Lung microvascular endothelial cell (primary cell): Measurements from ENCODE around the gene CST8. TPM values are rescaled to one million over a fixed set of nuclear protein-coding genes. Genes with fewer than 3 reads are reported as not detected.
A peak's percentile ranks its signal among the peaks of the same experiment; 100 is the strongest.
"Not testable (repeated sequence)": the region's sequence is repeated elsewhere in the genome, so short reads cannot be mapped to it uniquely, and the experiment has no call there.

Experiments
- DNase-seq, 2 donors: peaks; one replicate each; pipeline versions ENCODE4 v3.0.0 to v3.0.0-alpha.2; 2010; ENCODE audit warnings: low read depth in 2 of 2
- total RNA-seq: library from RNA; depleted of rRNA; stranded (reverse); fragments of >200 nt; gene quantifications from 2 replicates; pipeline ENCODE4 v1.2.1, GENCODE V29; 2014

Gene CST8, protein sequence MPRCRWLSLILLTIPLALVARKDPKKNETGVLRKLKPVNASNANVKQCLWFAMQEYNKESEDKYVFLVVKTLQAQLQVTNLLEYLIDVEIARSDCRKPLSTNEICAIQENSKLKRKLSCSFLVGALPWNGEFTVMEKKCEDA
- not detected in 2 replicates for total RNA-seq

DNA sequence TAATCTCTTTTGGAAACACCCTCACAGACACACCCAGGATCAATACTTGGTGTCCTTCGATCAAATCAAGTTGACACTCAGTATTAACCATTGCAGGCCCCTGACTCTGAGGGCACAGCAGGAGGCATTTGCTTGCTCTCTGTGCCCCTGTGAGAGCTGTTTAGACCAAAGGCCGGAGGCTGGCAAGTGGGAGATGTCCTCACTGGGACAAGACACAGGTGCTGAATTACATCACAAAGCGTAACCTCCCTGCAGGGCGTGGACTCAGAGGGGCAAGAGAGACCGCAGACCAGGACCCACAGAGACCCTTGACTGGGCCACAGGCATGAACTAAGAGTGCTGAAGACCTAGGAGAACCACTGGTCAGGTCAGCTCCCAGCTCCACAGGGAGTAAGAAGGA lies at the start of gene CST8:
Gene CST8, plus strand, starts transcription at position 301 of the 400 bp plus-strand sequence. CDS start 551 bp downstream, outside the sequence.
- no peak for DNase-seq

DNA sequence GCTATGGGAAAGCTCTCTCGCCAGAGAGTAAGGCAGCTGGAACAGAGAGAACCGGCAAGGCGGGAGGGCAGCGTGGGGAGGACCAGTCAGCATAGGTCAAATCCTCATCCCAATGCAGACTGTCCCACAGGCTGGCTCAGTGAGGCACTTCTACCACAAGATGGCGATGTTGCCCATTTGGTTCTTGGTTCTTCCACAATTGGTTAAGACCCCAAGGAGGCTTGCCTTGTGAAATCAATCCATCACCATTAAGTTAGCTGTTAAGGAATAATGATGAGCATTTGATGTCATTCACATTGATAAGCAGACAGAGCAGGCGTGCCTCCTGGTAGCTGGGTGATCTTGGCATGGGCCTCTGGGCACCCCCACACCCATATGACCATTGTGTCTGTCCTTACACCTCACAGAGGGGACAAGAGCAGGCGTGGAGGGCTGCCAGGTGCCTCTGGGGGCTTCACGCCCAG lies 49.0 kb upstream of the CST8 start:
- DNase-seq, result peak; percentile 71 to 73

DNA sequence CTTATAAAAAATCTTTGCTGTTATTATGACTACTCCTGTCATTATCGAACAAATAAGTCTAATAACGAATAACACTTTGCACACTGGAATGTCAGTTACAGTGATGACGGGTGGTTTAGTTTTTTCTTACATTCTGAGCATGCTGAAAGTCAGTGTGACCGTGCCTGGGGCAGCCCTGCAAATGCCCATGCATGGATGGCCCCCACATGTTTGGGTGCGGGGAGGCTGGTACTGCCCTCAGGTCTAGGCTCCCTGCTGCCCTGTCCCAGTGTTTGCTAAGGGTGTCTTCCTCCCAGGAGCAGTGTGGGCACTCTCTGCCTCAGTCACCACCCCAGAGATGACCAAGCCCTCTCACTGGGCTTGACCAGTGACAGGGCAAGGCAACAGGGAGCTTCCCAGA lies 48.5 kb upstream of the CST8 start:
- no peak for DNase-seq

DNA sequence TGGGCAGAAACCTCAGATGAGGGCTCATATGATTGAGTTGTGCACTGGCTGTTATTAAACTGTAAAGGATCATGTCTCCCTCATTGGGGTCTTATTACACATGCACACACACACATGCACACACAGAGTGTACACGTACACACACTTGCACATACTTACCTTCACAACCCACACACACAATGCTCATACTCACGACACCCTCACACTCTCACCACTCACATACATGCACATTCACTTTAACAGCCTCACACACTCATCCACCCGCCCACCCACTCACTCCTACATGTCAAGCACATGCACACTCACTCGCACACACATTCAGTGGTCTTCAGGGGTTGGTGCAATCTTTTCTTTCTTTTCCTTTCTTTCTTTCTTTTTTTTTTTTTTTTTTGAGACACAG lies 46.1 kb upstream of the CST8 start:
- DNase-seq, result no peak

DNA sequence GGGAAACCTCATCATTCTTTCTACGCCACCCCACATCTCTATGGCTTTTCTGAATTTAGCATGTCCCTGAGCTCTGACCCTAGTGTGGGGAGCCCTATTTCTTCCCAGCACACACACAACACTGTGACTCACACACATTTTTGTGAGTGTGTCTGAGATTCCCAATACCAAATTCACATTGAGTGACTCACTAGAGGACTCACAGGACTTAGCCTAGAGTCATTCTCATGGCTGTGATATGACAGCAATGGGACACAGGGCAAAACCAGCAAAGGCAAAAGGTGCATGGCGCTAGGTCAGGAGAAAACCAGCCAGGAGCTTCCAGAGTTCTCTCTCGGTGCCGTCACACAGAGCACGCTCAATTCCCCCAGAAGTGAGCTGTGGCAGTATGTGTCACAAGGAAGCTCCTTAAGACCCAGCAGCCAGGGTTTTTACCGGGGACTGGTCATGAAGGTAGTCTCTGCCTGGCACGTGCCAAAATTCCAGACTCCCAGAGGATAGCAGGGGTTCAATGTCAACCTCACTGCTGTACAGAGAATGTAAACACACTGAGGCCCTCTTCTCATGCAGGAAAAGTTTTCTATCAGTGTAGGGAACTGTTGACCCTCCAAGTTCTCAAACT lies 45.2 kb upstream of the CST8 start:
- DNase-seq, result peak in 1 of 2 donors; percentile 24

DNA sequence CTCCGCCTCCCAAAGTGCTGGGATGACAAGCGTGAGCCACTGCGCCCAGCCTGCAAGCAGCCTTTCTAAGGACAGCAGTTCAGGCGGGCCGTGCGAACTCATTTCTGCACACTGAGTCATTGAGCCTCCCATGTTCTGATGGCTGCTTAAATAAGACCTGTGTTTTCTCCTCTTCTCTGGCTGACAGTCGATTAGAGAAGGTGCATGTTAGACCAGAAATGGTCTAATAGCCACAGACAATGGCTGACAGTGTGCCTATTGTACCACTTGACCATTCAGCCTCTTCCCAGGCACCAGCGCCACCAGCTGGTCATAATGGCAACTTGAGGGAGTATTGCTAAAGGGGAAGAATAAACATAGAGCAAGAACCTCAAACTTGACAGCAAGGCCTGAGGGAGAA lies 44.4 kb upstream of the CST8 start:
- peak; percentile 69 to 82 for DNase-seq

DNA sequence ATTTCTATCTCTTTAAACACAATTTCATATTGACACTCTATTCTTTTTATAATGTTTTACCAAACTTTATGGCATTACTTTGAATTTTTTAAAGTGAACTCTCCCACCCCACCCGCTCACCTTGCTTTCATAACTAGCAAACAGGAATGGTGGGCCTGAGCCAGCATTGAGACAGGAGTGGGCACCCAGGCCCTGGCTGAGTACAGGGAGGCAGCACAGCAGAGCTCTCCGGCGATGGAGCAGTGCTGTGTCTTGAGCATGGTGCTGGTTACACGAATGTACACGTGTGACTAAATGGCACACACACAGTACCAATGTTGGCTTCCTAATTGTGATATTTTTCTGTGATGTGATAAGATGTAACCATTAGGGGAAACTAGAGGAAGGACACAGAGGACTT lies 42.8 kb upstream of the CST8 start:
- DNase-seq, result no peak

DNA sequence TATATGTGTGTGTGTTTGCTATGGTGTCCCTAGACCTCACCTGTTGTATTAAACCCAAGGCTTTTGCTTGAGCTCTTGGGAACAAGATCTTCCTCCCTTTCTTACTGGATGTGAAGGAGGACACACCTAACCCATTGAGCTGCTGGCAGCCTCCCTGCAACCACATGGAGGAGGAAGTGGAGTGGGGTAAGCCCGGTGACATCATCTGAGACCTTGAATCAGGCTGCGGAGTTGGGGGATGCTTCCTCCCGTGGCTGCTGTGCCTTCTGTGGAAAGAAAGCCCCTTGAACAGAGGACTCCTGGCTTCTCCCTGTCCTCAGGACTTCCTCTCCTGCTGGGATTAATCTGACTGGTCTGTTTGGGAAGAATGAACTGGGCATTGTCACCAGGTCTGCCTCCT lies 41.5 kb upstream of the CST8 start:
- no peak for DNase-seq

DNA sequence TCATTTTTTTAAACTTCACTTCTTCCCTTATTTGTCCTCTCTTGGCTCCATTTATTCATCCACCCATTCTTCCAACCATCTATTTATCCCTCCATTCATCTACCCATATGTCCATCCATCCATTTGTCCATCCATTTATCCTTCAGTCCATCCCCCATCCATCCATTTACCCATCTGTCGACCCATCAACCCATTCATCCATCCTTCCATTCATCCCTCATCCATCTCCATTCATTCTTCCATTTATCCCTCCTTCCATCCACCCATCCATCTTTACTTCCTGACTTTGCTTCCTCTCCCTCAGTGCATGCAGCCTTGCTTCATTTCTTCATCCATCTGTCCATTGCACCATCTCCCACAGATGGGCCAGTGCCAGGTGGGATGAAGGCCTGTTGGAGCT lies 40.0 kb upstream of the CST8 start:
- no peak for DNase-seq

DNA sequence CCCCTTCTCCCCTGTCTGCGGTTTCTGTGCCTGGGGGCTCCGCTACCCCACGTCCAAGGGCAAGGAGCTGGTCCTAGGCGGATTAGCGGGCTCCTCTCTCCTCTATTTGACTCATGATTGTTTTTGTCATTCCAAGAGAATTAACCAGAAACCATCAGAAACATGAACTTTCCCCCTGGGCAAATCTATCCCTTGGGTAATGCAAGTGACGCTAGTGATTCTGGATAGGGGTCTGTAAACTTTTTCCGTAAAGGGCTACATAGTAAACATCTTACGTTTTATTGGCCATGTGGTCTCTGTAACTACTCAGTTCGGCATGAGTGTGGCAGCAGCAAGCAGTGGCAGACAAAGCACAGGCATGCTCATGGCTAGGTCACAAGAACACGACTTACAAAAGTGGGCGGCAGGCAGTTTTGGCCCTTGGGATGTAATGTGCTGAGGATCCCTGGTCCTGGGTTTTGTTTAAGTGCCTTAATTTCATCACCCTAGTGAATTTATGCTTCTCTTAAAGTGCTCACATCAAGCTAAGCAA lies 38.9 kb upstream of the CST8 start:
- DNase-seq, result no peak

DNA sequence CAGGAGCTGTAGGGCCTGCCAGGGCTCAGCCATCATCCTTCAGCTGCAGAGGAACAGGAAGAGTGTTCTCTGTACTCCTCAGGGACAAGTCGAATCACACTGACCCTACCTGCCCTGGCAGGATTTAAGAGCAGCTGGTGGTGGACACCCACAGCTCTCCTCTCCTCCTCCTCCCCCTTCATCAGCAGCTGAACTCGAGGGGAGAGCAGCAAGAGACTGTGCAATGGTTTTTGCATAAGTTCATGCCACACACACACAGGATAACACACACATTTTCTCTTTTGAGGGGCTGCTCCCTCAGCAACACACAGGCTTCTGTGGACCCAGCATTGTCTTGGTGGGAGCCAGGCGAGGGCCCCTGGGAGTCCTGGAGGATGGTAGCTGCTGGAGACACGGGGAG lies 38.1 kb upstream of the CST8 start, which contains the start of gene CST11:
Gene CST11, minus strand, starts transcription at position 101 of the 400 bp plus-strand sequence. Its CDS starts 65 bp downstream, at position 36.
- DNase-seq, result no peak

DNA sequence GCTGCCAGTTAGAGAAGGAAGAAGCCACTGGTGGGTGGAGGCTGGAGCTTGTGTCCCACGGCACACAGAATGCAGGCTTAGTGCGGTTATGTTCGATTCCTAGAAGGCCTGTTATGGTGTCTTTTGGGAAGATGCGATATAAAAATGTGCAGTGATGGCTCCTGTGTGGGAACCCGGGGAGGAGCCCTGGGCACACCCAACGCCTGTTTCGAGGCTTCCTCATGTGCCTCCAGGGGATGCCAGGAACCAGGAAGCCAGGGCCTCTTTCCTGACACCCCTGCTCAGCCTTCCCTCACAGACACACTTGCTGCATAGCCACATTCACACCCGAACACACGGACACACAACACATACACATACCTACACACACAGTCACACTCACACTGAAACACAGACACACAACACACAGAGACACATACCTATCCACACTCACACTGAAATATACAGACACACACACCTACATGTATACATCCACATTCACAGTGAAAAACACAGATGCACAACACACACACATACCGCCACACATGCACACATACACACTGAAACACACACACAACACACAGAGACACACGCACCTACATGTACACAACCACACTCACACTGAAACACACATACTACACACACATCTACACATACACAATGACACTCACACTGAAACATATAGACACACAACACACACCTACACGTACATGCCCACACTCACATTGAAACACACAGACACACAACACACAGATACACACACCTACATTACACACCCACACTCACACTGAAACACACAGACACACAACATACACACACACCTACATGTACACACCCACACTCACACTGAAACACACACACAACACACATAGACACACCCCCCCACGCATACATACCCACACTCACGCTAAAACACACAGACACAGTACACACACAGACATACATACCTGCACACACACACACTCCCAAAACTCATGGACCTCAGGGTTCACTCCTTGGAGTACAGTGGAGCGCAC lies 37.1 kb upstream of the CST8 start:
- no peak for DNase-seq

DNA sequence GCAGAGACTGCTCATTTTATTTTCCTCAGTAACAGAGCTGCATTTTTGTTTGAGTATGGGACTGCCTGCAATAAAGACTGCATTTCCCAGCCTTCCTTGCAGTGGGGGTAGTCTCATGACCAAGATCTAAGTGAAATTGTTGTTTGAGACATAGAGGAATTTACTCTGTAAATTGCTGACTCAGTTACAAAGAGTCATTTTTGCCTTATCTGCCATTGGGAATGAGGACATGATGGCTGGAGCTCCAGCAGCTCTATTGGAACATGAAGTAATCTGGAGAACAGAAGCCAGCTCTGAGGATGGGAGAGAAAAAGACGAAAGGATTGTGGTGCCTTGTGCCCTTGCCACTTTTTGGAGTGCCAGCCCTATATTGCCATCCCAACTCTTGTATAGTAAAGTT lies 36.1 kb upstream of the CST8 start:
- DNase-seq, result no peak

DNA sequence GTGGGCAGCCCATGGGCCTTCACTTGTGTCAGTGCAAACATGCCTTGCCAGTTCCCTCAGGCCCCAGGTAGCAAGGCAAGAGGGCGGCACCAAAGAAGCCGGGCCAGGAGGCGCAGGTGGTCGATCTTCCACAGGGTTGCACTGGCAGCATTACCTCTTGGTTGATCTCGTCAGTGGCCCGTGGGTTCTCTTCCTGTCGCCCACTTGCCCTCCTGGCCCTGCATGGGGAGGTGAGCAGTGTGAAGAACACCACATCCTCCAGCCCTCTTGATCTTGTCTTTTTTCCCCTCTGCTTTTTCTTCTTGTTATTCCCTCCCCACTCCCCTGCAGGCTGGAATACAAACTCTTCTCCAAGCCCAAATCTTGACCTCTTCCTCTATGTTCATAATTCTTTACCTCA lies 35.3 kb upstream of the CST8 start:
- no peak for DNase-seq

DNA sequence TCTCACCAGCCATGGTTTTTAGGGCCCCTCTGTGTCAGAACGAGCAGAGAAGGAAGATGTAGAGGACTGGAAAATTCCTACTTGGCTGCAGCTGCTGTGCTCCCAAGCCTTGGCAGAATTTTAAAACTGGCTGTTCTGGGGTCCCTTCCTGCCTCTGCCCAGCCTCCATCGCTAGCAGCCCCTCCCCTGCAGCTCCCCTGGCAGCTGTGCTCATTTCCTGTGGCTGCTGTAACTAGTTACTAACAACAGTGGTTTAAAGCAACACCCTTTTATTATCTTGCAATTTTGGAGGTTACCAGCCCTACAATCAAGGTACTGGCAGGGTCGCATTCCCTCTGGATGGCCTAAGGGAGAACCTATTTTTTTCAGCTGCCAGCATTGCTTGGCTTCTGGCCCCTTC lies 34.5 kb upstream of the CST8 start:
- DNase-seq, result no peak

DNA sequence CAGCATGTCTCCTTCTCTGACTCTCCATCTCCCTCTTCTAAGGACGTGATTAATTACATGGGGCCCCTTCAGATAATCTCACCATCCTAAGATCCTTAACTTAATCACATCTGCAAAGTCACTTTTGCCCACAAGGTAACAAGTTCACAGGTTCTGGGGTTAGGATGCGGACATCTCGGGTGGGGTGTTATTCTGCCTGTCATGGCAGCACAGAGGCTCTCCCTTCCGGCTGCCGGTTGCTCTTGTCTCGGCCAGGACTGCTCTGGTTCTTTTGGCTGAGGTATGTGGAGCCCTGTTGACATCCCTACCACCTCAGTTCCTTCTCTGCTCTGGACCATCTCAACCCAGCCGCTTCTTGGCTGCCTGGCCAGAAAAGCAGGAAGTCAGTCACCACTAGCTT lies 34.0 kb upstream of the CST8 start:
- no peak for DNase-seq

DNA sequence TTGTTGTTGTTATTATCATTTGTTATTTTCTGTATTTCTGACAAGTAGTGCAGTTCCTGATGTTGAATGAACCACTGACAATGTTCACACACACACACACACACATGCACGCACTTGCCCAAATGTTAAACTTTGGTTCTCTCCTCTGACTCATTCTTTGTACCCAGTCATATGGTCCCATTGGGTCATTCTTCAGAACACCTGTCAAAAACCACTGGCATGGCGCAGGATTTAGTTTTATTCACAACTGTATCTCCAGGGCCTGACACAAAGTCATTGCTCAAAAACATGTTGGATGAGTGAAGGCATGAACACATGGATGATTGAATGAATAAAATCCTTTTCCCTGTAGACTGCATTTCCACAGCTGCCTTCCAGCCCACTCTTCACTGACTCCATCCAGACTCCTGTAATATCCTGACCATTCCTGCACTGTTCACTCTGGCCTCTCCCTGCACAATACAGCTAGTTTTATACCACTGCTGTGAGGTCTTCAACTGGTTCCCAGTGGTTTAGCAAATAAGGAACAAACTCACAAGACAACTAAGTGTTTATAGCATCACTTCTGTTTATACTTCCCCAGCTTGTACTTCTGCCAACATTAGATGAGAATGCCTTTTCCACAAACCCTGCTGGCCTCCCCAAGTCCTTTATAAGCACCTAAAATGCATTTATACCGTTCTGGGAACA lies 31.3 kb upstream of the CST8 start:
- no peak for DNase-seq

DNA sequence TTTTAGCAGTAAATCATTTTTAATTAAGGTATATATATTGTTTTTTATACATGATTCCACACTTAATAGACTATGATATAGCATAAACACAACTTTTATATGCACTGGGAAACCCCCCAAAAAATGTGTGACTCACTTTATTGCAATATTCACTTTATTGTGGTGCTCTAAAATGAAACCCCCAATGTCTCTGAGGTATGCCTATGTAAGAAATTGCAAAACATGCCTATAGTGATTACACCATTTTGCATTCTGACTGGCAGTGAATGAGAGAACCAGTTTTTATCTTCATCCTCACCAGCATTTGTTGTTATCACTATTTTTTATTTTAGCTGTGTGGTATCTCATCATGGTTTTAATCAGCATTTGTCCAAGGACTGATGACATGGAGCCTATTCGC lies 29.7 kb upstream of the CST8 start:
- no peak for DNase-seq

DNA sequence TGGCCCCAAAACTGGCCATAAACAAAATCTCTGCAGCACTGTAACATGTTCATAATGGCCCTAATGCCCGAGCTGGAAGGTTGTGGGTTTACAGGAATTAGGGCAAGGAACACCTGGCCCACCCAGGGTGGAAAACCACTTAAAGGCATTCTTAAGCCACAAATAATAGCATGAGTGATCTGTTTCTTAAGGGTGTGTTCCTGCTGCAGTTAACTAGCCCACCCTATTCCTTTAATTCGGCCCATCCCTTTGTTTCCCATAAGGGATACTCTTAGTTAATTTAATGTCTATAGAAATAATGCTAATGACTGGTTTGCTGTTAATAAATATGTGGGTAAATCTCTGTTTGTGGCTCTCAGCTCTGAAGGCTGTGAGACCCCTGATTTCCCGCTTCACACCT lies 24.0 kb upstream of the CST8 start:
- not testable (repeated sequence) for DNase-seq

DNA sequence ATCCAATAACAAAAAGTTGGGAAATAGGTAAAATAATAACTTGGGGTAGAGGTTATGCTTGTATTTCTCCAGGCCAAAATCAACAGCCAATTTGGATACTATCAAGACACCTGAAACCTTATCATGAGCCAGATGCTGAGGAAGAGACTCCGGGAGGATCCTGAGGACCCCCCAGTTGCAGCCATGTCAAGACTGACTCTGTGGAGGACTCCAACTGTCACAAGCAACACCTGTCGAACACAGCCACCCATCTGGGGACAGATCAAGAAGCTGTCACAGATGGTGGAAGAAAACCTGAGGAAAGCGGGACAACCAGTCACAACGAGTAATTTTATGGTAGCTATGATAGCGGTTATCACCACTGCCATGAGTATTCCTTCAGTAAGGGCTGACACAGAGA lies 18.6 kb upstream of the CST8 start:
- DNase-seq, result not testable (repeated sequence)

DNA sequence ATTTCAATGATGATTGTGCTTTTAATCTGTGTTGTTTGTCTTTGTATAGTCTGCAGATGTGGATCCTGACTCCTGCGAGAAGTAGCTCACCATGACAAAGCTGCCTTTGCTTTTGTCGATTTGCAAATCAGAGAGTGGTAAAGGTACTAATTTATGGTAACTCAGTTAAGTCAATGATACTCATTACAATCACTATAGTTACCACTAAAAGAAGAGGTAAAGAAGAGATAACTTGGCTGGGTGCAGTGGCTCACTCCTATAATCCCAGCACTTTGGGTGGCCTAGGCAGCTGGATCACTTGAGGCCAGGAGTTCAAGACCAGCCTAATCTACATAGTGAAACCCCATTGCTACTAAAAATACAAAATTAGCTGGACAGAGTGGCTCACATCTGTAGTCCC lies 17.6 kb upstream of the CST8 start:
- not testable (repeated sequence) for DNase-seq
